GM08714 (cell line): ENCODE measurements around the gene CSNK1E.
"Not testable (repeated sequence)": the region's sequence is repeated elsewhere in the genome, so short reads cannot be mapped to it uniquely, and the experiment has no call there.

ENCODE experiments used
- H3K4me3 ChIP-seq: fragments of 200-500 bp; sonication (Bioruptor generic); 2 replicates; pipeline ENCODE4 v1.5.1; 2014; ENCODE audit warnings: mild to moderate bottlenecking, low read length, inconsistent platforms
- ZNF274 ChIP-seq: IDR thresholded peaks from 2 replicates; pipeline ENCODE4 v1.6.1; 2012; ENCODE audit warnings: mild to moderate bottlenecking, low read depth, low read length

CSNK1E gene

DNA sequence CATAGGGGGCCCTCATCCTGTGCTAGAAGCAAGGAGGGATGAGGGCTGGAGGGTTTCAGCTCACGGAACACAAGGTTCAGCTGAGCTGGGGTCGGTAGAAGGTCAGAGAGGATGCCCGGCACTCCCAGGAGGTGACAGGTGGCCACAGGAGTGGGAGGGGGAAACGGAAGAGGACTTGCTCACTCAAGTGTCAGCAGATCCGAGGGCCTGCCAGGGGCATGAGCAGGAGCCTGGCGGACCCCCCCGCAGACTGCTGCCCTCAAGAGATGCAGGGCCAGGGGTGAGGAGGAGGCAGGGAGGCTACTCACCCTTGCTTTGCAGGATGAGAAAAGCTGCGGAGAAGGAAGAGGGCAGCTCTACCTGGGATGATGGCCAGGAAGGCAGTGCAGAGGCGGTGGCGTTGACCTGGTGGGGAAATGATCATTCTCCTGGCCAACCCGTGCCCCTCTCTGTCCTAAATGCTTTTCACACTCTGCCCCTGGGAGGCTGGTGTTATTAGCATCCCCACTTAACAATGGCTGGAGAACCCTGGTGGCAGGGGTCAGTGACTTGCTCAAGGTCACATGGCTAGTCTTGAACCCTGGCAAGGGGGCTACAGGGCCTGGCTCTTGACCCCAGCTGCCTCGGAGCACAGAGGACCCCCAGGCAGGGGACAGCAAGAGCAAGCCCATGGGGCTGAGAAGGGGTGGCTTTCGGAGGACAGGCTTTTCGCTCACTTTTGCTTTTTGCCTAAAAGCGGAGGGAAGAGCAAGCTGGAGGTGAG lies 30.1 kb upstream of the CSNK1E start:
- H3K4me3 ChIP-seq: no peak overlapping the region
- no peak for TF ChIP-seq ZNF274

DNA sequence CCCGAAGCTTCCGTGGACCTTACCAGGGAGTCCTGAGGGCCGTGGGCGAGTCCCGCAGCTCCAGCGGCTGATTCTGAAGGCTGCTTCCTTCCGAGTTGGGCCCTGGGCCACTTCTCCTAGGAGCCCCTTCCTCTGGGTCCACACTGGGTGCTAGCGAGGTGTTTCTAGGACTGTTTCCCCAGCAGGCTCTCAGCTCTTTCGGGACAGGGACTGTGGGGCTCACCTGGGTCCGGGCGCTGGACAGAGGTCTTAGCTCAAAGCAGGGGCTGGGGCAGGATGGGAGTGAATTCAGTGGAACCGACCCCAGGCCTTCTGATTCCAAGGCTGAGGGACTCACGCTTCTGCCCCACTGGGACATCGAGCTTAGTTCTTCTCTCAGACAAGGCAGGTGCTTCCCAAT lies 29.3 kb upstream of the CSNK1E start:
- TF ChIP-seq ZNF274: no peak
- H3K4me3 ChIP-seq: no peak overlapping the region

DNA sequence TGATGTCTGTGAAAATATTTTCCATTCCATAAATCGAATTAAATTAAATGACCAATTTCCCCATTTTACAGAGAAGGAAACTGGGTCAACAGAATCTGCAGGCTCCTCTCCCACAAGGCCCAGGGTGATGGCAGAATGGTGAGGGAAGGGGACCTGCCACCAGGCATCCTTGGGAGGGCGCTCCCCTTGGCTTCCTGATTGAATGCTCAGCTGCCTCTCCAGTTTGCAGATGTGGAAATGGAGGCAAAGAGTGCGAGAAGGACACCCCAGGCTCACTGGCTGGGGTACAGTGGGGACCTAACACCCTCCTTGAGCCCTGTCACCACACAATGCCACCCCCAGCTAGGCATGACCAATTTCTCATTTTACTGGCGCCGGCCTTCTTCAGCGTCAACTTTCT lies 28.5 kb upstream of the CSNK1E start:
- no peak for TF ChIP-seq ZNF274
- no peak overlapping the region for H3K4me3 ChIP-seq

DNA sequence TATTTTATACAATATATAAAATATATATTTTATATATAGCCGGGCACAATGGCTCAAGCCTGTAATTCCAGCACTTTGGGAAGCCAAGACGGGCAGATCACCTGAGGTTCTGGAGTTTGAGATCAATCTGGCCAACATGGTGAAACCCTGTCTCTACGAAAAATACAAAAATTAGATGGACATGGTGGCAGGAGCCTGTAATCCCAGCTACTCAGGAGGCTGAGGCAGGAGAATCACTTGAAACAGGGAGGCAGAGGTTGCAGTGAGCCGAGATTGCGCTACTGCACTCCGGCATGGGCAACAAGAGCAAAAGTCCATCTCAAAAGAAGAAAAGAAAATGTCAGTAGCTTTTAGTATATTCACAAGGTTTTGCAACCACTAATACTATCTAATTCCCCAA lies 22.7 kb upstream of the CSNK1E start:
- not testable (repeated sequence) for H3K4me3 ChIP-seq

DNA sequence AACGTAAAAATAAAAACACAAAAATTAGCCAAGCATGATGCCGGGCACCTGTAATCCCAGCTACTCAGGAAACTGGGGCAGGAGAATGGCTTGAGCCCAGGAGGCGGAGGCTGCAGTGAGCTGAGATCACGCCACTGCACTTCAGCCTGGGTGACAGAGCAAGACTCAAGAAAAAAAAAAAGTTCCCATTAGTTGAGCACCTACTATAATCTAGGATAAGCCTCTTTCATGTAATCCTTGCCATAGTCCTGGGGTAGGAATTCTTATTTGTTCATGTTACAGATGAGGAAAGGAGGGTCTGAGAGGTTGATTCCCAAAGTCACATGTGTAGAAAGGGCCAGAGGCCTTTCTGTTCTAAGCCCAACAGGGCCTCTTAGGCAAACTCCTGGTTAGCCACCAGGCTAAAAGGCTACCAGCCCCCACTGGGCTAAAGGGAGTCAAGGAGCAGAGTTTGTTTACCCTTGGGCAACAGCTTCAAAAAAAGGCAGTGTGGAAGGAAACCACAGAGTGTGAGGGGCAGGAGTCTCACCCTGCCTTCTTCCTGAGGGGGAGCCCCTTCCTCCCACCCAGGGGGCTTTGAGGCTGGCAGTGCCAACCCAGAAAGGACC lies 21.6 kb upstream of the CSNK1E start:
- TF ChIP-seq ZNF274: no peak
- no peak overlapping the region for H3K4me3 ChIP-seq

DNA sequence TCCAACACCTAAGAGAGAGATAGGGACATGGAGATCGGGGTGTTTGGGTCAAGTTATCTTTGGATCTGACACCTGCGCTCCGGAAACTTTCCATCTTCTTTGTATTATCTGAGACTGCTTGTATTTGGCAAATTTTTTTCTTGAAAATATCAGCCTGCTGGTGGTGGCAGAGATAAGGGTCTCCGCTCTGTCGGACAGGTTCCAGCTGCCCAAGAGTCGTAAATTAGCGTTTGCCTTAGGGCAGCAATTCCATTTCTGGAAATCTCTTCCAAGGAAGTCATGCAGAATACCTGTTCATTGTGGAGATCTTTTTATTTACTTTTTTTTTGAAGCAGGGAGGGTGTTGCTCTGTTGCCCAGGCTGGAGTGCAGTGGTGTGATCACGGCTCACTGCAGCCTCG lies 19.5 kb upstream of the CSNK1E start:
- no peak for TF ChIP-seq ZNF274
- no peak overlapping the region; the same call in 1 of the 2 replicates for H3K4me3 ChIP-seq

DNA sequence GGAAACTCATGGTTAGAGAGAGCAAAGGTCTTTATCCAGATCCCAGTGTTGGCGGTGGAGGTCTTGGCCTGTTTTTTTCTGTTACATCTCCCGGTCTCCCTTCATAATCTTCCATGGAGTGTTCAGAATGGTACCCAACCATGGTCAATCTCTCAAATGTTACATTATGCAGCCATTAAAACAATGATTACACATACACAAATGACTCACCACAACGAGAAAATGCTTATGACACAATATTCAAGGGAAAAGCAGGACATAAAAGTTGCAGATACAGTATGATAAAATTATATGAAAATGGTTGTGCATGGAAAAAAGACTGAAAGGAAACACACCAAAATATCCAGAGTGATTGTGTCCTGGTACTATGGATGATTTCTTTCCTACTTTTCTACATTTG lies 17.8 kb upstream of the CSNK1E start:
- H3K4me3 ChIP-seq: no peak overlapping the region
- TF ChIP-seq ZNF274: no peak

DNA sequence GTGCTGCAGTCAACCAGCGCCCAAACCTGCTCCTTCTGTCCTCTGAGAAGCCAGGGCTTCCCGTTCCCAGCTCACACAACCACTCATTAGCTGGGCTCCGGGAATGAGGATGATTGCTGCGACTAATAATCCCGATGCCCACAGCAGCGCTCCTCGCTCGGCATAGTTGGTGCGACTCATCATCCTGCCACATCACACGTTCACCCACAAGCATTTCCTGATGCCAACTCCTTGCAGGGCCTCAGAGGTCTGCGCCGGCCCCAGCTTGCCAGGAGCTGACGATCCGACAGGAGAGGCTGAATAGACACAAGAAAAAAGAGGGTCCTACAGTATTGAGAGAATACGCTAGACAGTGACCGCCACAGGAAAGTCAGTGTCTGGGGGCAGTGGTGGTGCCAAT lies 10.6 kb upstream of the CSNK1E start:
- no peak for TF ChIP-seq ZNF274
- H3K4me3 ChIP-seq: no peak overlapping the region

DNA sequence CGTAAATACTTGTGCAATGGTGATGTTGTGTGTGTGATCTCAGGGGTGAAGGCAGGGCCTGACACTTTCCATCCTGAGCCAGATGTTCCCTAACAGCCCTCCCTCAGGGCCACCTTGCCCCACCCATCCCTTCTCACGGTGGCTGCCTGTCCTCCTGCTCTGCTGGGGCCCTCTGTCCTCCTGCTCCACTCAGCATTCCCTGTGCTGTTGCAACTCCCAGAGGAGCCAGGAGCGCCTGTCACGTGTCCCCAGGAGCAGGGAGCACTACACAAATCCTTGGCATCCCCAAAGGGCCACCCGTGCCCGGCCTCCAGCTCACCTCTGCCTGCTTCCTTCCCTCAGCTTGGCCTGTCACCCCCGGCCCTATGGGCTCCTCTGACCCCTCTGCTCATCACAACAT lies 10.2 kb upstream of the CSNK1E start:
- H3K4me3 ChIP-seq: no peak overlapping the region
- TF ChIP-seq ZNF274: no peak

DNA sequence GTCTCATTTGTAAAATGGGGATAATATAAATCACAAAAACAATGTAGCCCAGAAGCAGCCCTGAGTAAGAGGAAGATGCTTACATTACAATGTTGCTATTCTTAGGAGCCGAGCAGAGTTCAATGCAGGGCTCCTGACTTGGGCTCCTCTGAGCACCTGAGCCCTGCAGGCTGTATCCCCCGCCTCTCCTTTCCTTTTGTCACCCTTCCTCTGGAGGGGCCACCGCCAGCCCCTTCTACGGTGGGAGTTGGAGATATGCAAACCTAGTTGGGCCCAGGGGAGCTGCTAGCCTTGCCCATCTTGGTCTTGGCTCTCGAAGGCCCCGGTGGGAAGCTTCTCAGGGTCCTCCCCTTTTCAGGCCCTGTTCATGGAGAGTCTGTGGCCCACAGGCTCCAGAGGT lies 8.4 kb upstream of the CSNK1E start:
- TF ChIP-seq ZNF274: no peak
- no peak overlapping the region for H3K4me3 ChIP-seq

DNA sequence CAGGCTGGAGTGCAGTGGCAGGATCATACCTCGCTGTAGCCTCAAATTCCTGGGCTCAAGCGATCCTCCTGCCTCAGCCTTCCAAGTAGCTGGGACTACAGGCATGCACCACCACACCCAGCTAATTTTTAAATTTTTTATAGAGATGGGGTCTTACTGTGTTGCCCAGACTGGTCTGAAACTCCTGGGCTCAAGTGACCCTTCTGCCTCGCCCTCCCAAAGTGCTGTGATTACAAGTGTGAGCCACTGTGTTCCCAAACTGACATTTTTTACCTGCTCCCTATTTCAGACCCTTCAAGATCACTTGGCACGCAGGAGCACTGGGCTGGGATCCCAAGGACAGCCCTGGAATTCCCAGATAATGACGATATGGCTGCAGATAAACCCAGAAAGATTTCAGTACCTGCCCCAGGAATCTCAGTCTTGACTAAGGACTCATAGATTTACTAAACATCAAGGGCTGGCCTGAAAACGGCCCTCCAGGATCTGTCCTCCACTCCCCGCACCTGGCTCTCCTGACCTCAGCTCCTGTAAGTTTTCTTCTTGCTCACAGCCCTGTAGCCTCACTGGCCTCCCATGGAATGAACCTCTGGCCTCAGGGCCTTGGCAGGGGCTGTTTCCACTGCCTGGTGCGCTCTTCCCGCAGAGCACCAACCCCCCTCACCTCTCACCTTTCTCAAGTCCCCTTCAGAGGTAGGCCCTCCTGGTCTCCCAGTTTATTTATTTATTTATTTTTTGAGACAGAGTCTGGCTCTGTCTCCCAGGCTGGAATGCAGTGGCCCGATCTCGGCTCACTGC lies 3.6 kb upstream of the CSNK1E start:
- TF ChIP-seq ZNF274: no peak
- H3K4me3 ChIP-seq: no peak overlapping the region

DNA sequence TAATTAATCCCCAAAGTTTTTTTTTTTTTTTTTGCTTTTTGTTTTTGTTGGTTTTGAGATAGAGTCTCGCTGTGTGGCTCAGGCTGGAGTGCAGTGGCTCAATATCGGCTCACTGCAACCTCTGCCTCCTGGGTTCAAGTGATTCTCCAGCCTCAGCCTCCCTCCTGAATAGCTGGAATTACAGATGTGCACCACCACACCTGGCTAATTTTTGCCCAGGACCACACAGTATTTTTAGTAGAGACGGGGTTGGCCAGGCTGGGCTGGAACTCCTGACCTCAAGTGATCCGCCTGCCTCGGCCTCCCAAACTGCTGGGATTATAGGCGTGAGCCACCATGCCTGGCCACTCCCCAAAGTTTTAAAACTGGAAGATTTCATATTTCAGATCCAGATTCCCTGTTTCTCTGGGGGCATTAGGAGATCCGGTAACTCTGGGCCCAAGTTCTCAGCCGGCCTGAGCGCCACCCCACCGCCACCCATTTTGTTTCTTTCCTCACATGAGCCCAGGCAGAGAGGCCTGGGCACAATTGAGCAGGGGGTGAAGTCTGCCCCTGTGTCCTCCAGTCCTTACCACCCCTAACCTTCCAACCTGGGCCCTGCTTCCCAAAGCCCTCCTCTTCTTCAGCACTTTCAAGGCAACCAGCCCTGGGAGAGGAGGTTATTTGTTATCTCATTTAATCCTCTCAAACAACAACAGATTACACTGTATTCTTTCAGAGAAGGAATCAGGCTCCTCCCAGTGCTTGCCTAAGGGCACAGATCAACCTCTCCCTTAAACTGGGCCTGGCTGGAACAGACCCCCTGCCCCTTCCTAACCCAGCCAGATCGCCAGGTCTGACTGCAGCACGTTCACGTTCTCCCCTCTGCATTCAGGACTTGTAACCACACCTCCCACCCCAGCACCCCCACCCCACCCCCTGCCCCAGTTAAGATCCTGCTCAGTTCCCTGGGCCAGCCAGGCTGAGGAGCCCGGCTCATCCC lies 1.9 kb upstream of the CSNK1E start:
- no peak overlapping the region for H3K4me3 ChIP-seq
- no peak for TF ChIP-seq ZNF274

DNA sequence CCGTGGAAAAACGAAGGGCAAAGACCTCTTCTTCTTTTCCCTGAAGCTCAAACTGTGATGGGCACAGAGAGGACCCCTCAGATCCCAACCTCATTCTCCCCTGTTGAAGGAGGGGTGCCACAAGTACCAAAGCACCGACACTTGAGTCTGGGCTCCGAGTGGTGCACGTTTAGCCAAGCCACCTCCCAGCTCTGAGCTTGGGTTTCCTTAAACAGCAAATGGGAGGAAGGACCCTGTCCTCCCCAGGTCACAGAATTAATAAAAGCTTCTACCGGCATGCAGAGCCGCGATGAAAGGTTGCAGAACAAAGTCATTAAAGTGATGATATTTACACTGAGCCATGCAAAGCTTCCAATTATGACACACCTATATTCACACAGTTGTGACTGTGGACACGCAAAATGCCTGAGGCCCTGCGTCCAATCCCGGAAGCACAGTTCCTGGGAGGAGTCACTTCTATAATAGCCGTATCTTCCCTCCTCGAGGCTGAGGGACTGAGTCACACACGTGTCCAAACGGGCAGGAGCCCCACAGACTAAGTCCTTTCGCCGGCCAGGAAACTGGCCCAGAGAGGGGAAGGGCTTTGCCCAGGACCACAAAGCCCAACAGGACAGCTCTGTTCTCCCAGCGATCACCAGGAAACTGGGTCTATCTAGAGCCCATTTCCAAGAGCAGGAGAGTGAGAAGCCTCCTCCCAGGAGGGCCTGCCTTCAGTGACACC lies 922 bp upstream of the CSNK1E start:
- no peak for TF ChIP-seq ZNF274

More for the DNA sequence above, 922 bp upstream of the CSNK1E start:
- H3K4me3 ChIP-seq: no peak overlapping the region
